NCI-H460 (cell line): ENCODE measurements around the gene HOXA9. TPM values are rescaled to one million over a fixed set of nuclear protein-coding genes. Genes with fewer than 3 reads are reported as not detected.

Experiments
- DNase-seq: peaks from one replicate; pipeline ENCODE4 v3.0.0-alpha.2; 2016; ENCODE audit warnings: low read depth; ENCODE audit errors: extremely low read depth
- total RNA-seq: library from RNA; depleted of rRNA; stranded (reverse); fragments of >200 nt; shearing (Covaris generic); gene quantifications from 2 replicates; pipeline ENCODE4 v1.2.3, GENCODE V29; 2014

The HOXA9 gene
- total RNA-seq, 1 experiment from 2014 or later: 7.8 TPM

- DNase-seq: no peak
Measured at GRCh38 chr7:27130540-27131389, 34.6 kb downstream of the HOXA9 start, which contains the start of gene HOXA4. HOXA4 (minus strand) TSS chr7:27130757; CDS start chr7:27130733, 24 bp downstream.

GRCh38 chr7:27129729-27130539 lies 35.4 kb downstream of the HOXA9 start:
- no peak for DNase-seq

- DNase-seq: no peak
Measured at GRCh38 chr7:27128776-27129728, 36.3 kb downstream of the HOXA9 start.

- DNase-seq: no peak
Measured at GRCh38 chr7:27128034-27128433, 37.3 kb downstream of the HOXA9 start.

GRCh38 chr7:27126596-27127327 lies 38.6 kb downstream of the HOXA9 start:
- DNase-seq: no peak

GRCh38 chr7:27125986-27126394 lies 39.3 kb downstream of the HOXA9 start:
- DNase-seq: no peak

GRCh38 chr7:27124902-27125689 lies 40.2 kb downstream of the HOXA9 start:
- no peak for DNase-seq

- DNase-seq: no peak
Measured at GRCh38 chr7:27124096-27124901, 41.0 kb downstream of the HOXA9 start.

GRCh38 chr7:27123477-27124053 lies 41.8 kb downstream of the HOXA9 start:
- DNase-seq: no peak

- no peak for DNase-seq
Measured at GRCh38 chr7:27123007-27123476, 42.3 kb downstream of the HOXA9 start.

- no peak for DNase-seq
Measured at GRCh38 chr7:27122077-27122910, 43.0 kb downstream of the HOXA9 start.

- DNase-seq: no peak
Measured at GRCh38 chr7:27121684-27122076, 43.7 kb downstream of the HOXA9 start.

- no peak for DNase-seq
Measured at GRCh38 chr7:27119412-27119911, 45.9 kb downstream of the HOXA9 start.

GRCh38 chr7:27118580-27118979 lies 46.8 kb downstream of the HOXA9 start:
- DNase-seq: no peak

GRCh38 chr7:27117887-27118491 lies 47.3 kb downstream of the HOXA9 start:
- no peak for DNase-seq
